GM18873 (cell line): ENCODE data around the gene FAM153A.
"Not testable (repeated sequence)": the region's sequence is repeated elsewhere in the genome, so short reads cannot be mapped to it uniquely, and the experiment has no call there.

ENCODE experiments used
- ATAC-seq: cut with Tn5 transposase; IDR thresholded peaks from one replicate; pipeline ENCODE4 v1.9.1; 2021; ENCODE audit warnings: mild to moderate bottlenecking, moderate library complexity, moderate number of reproducible peaks; ENCODE audit not compliant: unreplicated experiment, low FRiP score

Gene FAM153A

GRCh38 chr5:177782792-177783633 is at the start of gene FAM153A:
Gene FAM153A (minus strand): TSS chr5:177782899.
- ATAC-seq: not testable (repeated sequence)

GRCh38 chr5:177832287-177832686 is 49.6 kb upstream of the FAM153A start:
- ATAC-seq: not testable (repeated sequence)

GRCh38 chr5:177826073-177826472 is 43.4 kb upstream of the FAM153A start:
- not testable (repeated sequence) for ATAC-seq

GRCh38 chr5:177824776-177825175 is 42.1 kb upstream of the FAM153A start:
- ATAC-seq: not testable (repeated sequence)

GRCh38 chr5:177822489-177822888 is 39.8 kb upstream of the FAM153A start:
- ATAC-seq: not testable (repeated sequence)

- ATAC-seq: not testable (repeated sequence)
Measured at GRCh38 chr5:177819664-177820063, 37.0 kb upstream of the FAM153A start.

GRCh38 chr5:177812814-177813425 is 30.2 kb upstream of the FAM153A start:
- not testable (repeated sequence) for ATAC-seq

GRCh38 chr5:177812160-177812743 is 29.6 kb upstream of the FAM153A start:
- not testable (repeated sequence) for ATAC-seq

- not testable (repeated sequence) for ATAC-seq
Measured at GRCh38 chr5:177809209-177809913, 26.7 kb upstream of the FAM153A start.

GRCh38 chr5:177808420-177808819 is 25.7 kb upstream of the FAM153A start:
- ATAC-seq: not testable (repeated sequence)

GRCh38 chr5:177807265-177807664 is 24.6 kb upstream of the FAM153A start:
- not testable (repeated sequence) for ATAC-seq

GRCh38 chr5:177801427-177801826 is 18.7 kb upstream of the FAM153A start:
- ATAC-seq: not testable (repeated sequence)

- ATAC-seq: not testable (repeated sequence)
Measured at GRCh38 chr5:177798237-177798840, 15.6 kb upstream of the FAM153A start.

- ATAC-seq: not testable (repeated sequence)
Measured at GRCh38 chr5:177793272-177793671, 10.6 kb upstream of the FAM153A start.

GRCh38 chr5:177791649-177792048 is 8.9 kb upstream of the FAM153A start:
- not testable (repeated sequence) for ATAC-seq

- ATAC-seq: not testable (repeated sequence)
Measured at GRCh38 chr5:177782169-177782568, 530 bp downstream of the FAM153A start.

GRCh38 chr5:177771206-177771605 is 11.5 kb downstream of the FAM153A start:
- not testable (repeated sequence) for ATAC-seq

- not testable (repeated sequence) for ATAC-seq
Measured at GRCh38 chr5:177770646-177771045, 12.1 kb downstream of the FAM153A start.

- ATAC-seq: not testable (repeated sequence)
Measured at GRCh38 chr5:177763737-177764508, 18.8 kb downstream of the FAM153A start.
